ENCODE results near the gene CRYBG3.

The CRYBG3 gene

GRCh38 chr3:97940034-97940433 lies 118.2 kb downstream of the CRYBG3 start:
- H3K4me3 ChIP-seq (ENCODE audit: low read depth, low read length), result no peak overlapping the region
- no peak for TF ChIP-seq CTCF (IDR thresholded peaks at IDR 0.05; ENCODE audit: low read depth, low read length)

- no peak for TF ChIP-seq CTCF (IDR thresholded peaks at IDR 0.05; ENCODE audit: low read depth, low read length)
Observed at GRCh38 chr3:97942801-97943546, 121.2 kb downstream of the CRYBG3 start.

GRCh38 chr3:97948351-97949109 lies 126.7 kb downstream of the CRYBG3 start:
- no peak overlapping the region for H3K4me3 ChIP-seq (ENCODE audit: low read depth, low read length)
- no peak for TF ChIP-seq CTCF (IDR thresholded peaks at IDR 0.05; ENCODE audit: low read depth, low read length)

More at GRCh38 chr3:97942801-97943546, 121.2 kb downstream of the CRYBG3 start:
- no peak overlapping the region for H3K4me3 ChIP-seq (ENCODE audit: low read depth, low read length)

GRCh38 chr3:97949110-97949485 lies 127.3 kb downstream of the CRYBG3 start:
- no peak for TF ChIP-seq CTCF (IDR thresholded peaks at IDR 0.05; ENCODE audit: low read depth, low read length)
- H3K4me3 ChIP-seq (ENCODE audit: low read depth, low read length), result no peak overlapping the region

- no peak for TF ChIP-seq CTCF (IDR thresholded peaks at IDR 0.05; ENCODE audit: low read depth, low read length)
Observed at GRCh38 chr3:97949743-97950142, 127.9 kb downstream of the CRYBG3 start.

GRCh38 chr3:97950360-97950759 lies 128.5 kb downstream of the CRYBG3 start:
- no peak overlapping the region for H3K4me3 ChIP-seq (ENCODE audit: low read depth, low read length)
- TF ChIP-seq CTCF (IDR thresholded peaks at IDR 0.05; ENCODE audit: low read depth, low read length), result no peak

More at GRCh38 chr3:97949743-97950142, 127.9 kb downstream of the CRYBG3 start:
- H3K4me3 ChIP-seq (ENCODE audit: low read depth, low read length), result no peak overlapping the region

GRCh38 chr3:97952280-97952679 lies 130.5 kb downstream of the CRYBG3 start:
- no peak for TF ChIP-seq CTCF (IDR thresholded peaks at IDR 0.05; ENCODE audit: low read depth, low read length)
- H3K4me3 ChIP-seq (ENCODE audit: low read depth, low read length), result no peak overlapping the region

Measured in WI38 (cell line).